Measurements from ENCODE around the gene ADIRF. TPM values are rescaled to one million over a fixed set of nuclear protein-coding genes. Genes with fewer than 3 reads are reported as not detected.

Gene ADIRF
- polyA plus RNA-seq, 1 donor (not counting 4 experiments of a cell fraction or from before 2014, with no cell fraction given): 157 TPM

- H2AFZ ChIP-seq (ENCODE audit: control insufficient read depth, low read length): no peak overlapping the region
- peaks cover 13% of the 10 kb centered on the region for H3K4me1 ChIP-seq (ENCODE audit: control insufficient read depth, extremely low read depth, insufficient read depth, low read length)
- TF ChIP-seq CTCF (optimal IDR thresholded peaks at IDR 0.05 in 1 of 3, IDR thresholded peaks at IDR 0.05 in 1 of 3, conservative IDR thresholded peaks at IDR 0.05 in 1 of 3; ENCODE audit: extremely low read depth in 1 of 3, insufficient read depth in 2 of 3, low read length in 3 of 3) (no peak), EZH2 (IDR thresholded peaks at IDR 0.05; ENCODE audit: low read length) (no peak)
- no peaks in the 10 kb centered on the region for H3K27me3 ChIP-seq (ENCODE audit: control insufficient read depth, extremely low read depth, insufficient read depth, low read length)
- H3K9me1 ChIP-seq (ENCODE audit: control insufficient read depth, extremely low read depth, insufficient read depth, low read length): no peaks in the 10 kb centered on the region
- no peak overlapping the region for H3K4me2 ChIP-seq (ENCODE audit: control insufficient read depth, extremely low read depth, insufficient read depth, low read depth, low read length)
- dilution Hi-C loops (cut with MboI; ENCODE audit: extremely low pct_ligation_motif_present, low sequenced_read_pairs): no loop called here
- H4K20me1 ChIP-seq (ENCODE audit: control insufficient read depth, extremely low read depth, insufficient read depth, low read length): peaks cover 3% of the 10 kb centered on the region
- DNase-seq (ENCODE audit: low read depth, low spot score) (no peak), FAIRE-seq (no peak)
- no peaks in the 10 kb centered on the region for H3K36me3 ChIP-seq (ENCODE audit: control insufficient read depth in 2 of 2, extremely low read depth in 1 of 2, insufficient read depth in 2 of 2, low read length in 2 of 2)
- no peaks in the 10 kb centered on the region for H3K9me3 ChIP-seq (ENCODE audit: control insufficient read depth, low read depth, low read length)
- H3K27ac ChIP-seq (ENCODE audit: control insufficient read depth, insufficient read depth, low read length): no peak overlapping the region
- no peak overlapping the region for H3K4me3 ChIP-seq (ENCODE audit: control insufficient read depth in 2 of 3, extremely low read depth in 1 of 3, insufficient read depth in 2 of 3, low read depth in 1 of 3, low read length in 3 of 3)
- no peak overlapping the region for H3K9ac ChIP-seq (ENCODE audit: control insufficient read depth, extremely low read depth, insufficient read depth, low read length)
- peaks cover 2% of the 10 kb centered on the region for H3K79me2 ChIP-seq (ENCODE audit: control insufficient read depth, insufficient read depth, low read length)
Observed at GRCh38 chr10:86953747-86954680, 14.3 kb upstream of the ADIRF start.

- FAIRE-seq (no peak), DNase-seq (ENCODE audit: low read depth, low spot score) (no peak)
- H3K36me3 ChIP-seq (ENCODE audit: control insufficient read depth in 2 of 2, extremely low read depth in 1 of 2, insufficient read depth in 2 of 2, low read length in 2 of 2): no peaks in the 10 kb centered on the region
- peaks cover 6% of the 10 kb centered on the region for H3K79me2 ChIP-seq (ENCODE audit: control insufficient read depth, insufficient read depth, low read length)
- dilution Hi-C loops (cut with MboI; ENCODE audit: extremely low pct_ligation_motif_present, low sequenced_read_pairs): no loop called here
- peaks cover 3% of the 10 kb centered on the region for H4K20me1 ChIP-seq (ENCODE audit: control insufficient read depth, extremely low read depth, insufficient read depth, low read length)
- no peak overlapping the region for H2AFZ ChIP-seq (ENCODE audit: control insufficient read depth, low read length)
- peaks cover 20% of the 10 kb centered on the region for H3K4me1 ChIP-seq (ENCODE audit: control insufficient read depth, extremely low read depth, insufficient read depth, low read length)
- no peak overlapping the region for H3K27ac ChIP-seq (ENCODE audit: control insufficient read depth, insufficient read depth, low read length)
- H3K9ac ChIP-seq (ENCODE audit: control insufficient read depth, extremely low read depth, insufficient read depth, low read length): no peak overlapping the region
- no peaks in the 10 kb centered on the region for H3K9me3 ChIP-seq (ENCODE audit: control insufficient read depth, low read depth, low read length)
- H3K9me1 ChIP-seq (ENCODE audit: control insufficient read depth, extremely low read depth, insufficient read depth, low read length): no peaks in the 10 kb centered on the region
- TF ChIP-seq EZH2 (IDR thresholded peaks at IDR 0.05; ENCODE audit: low read length) (no peak), CTCF (optimal IDR thresholded peaks at IDR 0.05 in 1 of 3, IDR thresholded peaks at IDR 0.05 in 1 of 3, conservative IDR thresholded peaks at IDR 0.05 in 1 of 3; ENCODE audit: extremely low read depth in 1 of 3, insufficient read depth in 2 of 3, low read length in 3 of 3) (no peak)
- H3K4me2 ChIP-seq (ENCODE audit: control insufficient read depth, extremely low read depth, insufficient read depth, low read depth, low read length): no peak overlapping the region
- no peaks in the 10 kb centered on the region for H3K27me3 ChIP-seq (ENCODE audit: control insufficient read depth, extremely low read depth, insufficient read depth, low read length)
- no peak overlapping the region for H3K4me3 ChIP-seq (ENCODE audit: control insufficient read depth in 2 of 3, extremely low read depth in 1 of 3, insufficient read depth in 2 of 3, low read depth in 1 of 3, low read length in 3 of 3)
Observed at GRCh38 chr10:86954681-86955500, 13.4 kb upstream of the ADIRF start.
